HL-60 (cell line): ENCODE data around the gene ING2.

Source experiments
- POLR2AphosphoS5 ChIP-seq: IDR thresholded peaks from 2 replicates; pipeline ENCODE4 v1.6.1; 2012; ENCODE audit warnings: low read depth
- TF ChIP-seq, protein P1 (sequence below): IDR thresholded peaks from one replicate; pipeline ENCODE4 v1.5.1; 2011; ENCODE audit warnings: low read length, control low read depth, inconsistent platforms; ENCODE audit not compliant: insufficient read depth

DNA sequence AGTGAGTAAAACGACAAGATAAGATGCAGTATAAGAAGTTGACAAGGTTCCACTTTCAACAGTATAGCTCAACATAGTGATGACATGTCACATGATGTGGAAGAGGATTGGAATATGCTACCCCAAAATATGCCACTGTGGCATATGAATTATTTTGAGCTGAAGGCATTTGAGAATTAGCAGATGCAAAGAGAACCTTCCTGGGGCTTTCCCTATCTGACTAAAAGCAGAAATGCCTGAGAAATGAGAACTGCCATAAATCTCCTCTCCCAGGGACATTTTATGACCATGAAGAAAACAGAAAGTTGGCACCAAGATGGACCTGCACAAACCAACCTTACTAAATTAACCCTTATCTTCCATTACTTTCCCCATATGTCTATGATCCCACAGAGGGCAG is 35.6 kb upstream of the ING2 start:
- TF ChIP-seq, protein P1, sequence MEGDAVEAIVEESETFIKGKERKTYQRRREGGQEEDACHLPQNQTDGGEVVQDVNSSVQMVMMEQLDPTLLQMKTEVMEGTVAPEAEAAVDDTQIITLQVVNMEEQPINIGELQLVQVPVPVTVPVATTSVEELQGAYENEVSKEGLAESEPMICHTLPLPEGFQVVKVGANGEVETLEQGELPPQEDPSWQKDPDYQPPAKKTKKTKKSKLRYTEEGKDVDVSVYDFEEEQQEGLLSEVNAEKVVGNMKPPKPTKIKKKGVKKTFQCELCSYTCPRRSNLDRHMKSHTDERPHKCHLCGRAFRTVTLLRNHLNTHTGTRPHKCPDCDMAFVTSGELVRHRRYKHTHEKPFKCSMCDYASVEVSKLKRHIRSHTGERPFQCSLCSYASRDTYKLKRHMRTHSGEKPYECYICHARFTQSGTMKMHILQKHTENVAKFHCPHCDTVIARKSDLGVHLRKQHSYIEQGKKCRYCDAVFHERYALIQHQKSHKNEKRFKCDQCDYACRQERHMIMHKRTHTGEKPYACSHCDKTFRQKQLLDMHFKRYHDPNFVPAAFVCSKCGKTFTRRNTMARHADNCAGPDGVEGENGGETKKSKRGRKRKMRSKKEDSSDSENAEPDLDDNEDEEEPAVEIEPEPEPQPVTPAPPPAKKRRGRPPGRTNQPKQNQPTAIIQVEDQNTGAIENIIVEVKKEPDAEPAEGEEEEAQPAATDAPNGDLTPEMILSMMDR, result no peak
- no peak for TF ChIP-seq POLR2AphosphoS5
